Measurements from ENCODE around the gene C8G.

The C8G gene

GRCh38 chr9:136955943-136956335 lies 10.9 kb downstream of the C8G start:
- DNase-seq, result no peak

GRCh38 chr9:136956604-136957003 lies 11.6 kb downstream of the C8G start:
- no peak for DNase-seq

- DNase-seq, result no peak
These were observed 12.4 kb downstream of the C8G start for GRCh38 chr9:136957461-136957860.

DNA sequence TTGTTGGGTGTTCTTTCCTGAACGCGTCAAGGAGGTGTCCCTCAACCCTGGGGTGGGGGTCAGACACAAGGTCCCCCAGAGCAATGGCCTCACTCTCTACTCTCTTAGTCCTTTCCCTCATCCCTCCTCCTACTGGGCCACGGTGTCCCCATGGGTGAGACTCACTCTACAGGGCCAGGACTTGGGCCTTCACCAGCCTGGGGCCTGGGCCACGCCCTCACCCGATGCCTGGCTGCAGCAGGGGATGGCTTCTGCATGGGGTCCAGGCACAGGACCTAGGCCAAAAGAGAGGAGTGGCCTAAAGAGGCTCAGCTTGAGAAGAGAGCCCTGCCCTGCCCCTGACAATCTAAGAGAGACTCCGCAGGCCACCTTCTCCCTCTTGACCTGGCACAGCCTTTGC lies 12.9 kb downstream of the C8G start:
- no peak for DNase-seq

GRCh38 chr9:136958473-136958872 lies 13.4 kb downstream of the C8G start:
- no peak for DNase-seq

DNA sequence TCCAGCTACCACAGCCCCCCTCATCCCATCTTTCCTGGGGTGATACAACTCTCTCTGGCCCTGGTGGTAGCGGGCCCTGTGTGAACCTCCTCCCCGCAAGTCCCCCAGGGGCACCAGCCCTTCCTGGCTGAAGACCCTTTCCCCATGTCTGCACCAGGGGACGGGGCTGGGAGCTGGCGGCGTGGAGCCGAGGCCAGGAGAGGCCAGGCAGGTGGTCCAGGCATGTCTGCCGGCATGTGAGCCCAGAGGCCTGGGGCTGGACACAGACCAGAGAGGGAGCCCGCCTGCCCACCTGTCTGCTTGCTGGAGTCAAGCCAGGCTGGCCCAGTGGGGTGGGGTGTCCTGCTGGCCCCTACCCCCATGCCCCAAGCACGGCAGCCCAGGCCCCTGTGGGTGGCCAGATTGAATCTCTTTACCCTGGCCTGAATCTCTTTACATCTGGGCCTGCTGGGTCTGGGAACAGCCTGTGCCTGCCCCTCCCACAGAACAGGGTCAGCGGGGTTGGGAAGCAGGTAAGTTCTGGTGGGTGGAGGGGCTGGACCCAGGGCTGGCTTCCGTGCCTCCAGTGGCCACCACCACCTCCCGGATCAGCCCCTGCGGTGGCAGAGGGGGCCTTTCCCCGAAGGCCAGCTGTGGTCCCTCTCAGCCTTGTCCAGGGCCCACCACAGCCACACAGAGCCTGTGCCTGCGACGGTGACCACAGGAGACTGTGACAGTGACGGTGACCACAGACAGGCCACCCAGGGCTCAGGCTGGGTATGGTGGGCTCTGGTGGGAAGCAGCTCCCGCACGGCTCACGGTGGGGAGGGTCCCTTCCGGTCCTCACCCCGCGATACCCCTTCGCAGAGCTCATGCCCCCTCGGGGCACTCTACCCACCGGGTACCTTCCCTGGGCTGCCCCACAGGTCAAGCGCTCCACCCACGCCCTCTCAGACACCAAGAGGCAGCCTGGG lies 14.1 kb downstream of the C8G start:
- no peak for DNase-seq

DNA sequence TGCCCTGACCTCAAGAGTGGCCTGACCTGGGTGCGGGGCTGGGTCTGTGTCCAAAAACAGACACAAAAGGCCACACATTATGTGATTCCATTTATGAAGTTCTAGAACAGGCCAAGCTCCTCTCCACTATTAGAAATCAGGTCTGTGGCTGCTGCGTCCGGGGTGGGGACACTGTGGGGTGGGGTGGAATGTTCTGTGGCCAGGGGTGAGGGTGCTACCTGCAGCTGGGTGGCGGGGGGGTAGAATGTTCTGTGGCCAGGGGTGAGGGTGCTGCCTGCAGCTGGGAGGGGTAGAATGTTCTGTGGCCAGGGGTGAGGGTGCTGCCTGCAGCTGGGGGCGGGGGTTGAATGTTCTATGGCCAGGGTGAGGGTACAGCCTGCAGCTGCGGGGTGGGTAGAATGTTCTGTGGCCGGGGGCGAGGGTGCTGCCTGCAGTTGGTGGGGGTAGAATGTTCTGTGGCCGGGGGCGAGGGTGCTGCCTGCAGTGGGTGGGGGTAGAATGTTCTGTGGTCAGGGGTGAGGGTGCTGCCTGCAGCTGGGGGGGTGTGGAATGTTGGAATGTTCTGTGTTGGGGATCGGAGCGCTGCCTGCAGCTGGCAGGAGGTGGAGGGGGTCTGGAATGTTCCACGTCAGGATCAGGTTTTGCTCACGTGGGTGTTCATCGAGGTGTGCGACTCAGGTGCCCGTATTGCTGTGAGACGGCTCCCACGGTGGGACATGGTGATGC lies 15.3 kb downstream of the C8G start:
- DNase-seq, result no peak

DNA sequence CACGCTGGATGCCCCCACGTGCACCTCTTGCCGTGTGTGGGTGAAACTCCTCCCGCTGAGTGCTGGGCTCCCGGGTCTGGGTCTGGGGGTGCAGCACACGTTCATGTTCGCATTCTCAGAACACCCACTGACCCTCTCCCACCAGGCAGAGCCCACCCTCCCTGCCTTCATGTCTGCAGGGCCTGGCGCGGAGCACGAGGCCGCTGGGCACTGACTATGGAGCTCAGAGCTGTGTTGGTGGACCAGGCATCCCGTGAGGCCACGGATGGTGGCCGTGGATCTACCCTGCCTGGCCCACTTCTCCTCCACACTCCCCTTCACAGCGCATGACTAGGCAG lies 15.9 kb downstream of the C8G start:
- no peak for DNase-seq

DNA sequence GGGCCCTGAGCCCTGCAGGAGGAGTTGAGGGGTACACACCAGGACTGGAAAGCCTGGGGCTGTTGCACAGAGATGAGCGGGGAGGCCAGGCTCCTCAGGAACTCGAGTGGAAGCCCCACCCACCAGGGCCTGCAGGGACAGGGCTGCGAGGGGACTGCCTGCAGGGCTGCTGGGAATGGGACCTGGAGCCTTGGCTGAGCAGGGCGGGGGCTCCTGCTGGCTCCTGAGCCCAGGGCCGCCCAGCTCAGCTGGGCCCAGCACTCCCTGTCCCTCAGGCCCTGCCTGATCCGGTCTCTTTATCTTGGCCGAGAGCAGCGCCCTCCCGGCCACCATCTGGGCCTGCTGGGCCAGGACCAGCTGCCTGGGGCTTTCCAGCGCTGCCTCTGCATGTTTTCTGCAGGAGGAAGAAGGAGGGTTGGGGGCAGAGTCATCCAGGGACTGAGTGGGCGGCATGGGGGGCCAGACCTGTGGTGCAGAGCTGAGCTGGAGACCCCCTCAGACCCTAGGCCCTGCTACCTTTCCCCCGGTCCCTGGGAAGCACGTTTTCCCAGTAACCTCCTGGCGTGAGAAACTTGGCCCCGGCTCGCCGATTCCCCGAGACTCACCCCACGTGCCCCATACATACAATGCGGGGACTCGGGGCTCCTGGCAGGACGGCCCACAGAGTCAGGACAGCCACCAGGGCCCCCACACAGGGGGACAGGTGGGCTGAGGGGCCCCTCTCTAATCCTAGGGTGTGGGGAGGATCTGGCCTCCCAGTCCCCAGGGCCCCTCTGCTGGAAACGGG lies 16.4 kb downstream of the C8G start:
- no peak for DNase-seq

DNA sequence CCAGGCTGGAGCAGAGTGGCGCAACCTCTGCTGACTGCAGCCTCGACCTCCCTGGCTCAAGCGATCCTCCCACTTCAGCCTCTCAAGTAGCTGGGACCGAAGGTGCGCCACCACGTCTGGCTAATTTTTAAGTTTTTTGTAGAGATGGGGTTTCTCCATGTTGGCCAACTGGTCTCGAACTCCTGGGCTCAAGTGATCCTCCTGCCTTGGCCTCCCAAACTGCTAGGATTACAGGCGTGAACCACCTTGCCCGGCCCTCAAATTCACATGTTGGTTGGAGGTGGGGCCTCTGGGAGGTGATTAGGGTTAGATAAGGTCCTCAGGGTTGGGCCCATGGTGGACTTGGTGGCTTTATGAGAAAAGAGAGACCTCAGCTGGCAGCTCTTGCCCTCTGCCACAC lies 17.1 kb downstream of the C8G start:
- DNase-seq, result no peak

- no peak for DNase-seq
These were observed 17.7 kb downstream of the C8G start for GRCh38 chr9:136962701-136963248.

GRCh38 chr9:136963341-136963740 lies 18.3 kb downstream of the C8G start:
- no peak for DNase-seq

- no peak for DNase-seq
These were observed 18.7 kb downstream of the C8G start for GRCh38 chr9:136963751-136964150.

DNA sequence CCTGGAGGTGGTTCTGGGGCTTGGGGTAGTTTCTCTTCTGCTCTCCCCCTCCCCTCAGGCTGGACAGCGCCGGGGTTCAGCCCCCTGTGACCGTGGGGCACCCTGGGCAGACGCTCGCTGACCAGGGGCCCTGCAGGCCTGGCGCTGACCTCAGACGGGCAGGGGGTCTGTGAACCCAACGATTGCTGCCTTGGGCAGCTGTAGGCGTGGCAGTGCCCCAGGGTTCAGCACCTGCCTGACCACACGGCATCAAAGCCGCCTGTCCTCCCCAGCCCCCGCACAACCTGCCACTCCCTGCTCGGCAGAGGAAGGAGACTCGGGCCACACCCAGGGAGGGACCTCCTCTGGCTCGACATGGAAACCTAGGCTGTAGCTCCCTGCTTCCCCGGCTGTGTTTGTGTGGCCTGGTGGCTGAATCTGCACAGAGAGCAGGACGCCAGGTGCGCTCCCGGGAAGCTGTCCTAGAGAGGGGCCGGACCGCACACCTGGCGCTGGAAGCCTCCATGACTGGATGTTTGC lies 19.2 kb downstream of the C8G start:
- no peak for DNase-seq

DNA sequence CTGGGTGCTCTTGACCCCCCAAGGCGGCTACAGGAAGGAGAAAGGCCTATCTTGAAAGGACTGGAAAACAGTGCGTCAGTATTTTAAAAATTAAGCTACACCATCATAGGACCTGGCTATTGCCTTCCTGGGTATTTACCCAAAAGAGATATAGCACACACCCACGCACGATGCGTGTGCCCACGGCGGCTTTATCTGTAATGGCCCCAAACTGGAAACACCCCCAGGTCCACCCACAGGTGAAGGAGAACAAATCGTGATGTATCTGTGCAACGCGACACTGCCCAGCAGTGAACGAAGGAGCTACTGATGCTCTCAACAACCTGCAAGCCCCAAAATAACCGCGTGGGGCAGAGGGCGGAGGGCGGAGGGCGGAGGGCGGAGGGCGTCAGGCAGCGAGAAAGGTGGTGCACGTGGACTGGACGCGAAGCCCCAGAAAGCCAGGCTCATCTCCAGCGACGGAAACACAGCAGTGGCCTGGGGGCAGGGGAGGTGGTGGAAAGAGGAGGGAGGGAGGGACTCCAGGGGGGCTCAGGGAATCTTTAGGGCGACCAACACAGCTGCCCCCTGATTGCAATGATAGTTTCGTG lies 19.9 kb downstream of the C8G start:
- DNase-seq, result no peak

DNA sequence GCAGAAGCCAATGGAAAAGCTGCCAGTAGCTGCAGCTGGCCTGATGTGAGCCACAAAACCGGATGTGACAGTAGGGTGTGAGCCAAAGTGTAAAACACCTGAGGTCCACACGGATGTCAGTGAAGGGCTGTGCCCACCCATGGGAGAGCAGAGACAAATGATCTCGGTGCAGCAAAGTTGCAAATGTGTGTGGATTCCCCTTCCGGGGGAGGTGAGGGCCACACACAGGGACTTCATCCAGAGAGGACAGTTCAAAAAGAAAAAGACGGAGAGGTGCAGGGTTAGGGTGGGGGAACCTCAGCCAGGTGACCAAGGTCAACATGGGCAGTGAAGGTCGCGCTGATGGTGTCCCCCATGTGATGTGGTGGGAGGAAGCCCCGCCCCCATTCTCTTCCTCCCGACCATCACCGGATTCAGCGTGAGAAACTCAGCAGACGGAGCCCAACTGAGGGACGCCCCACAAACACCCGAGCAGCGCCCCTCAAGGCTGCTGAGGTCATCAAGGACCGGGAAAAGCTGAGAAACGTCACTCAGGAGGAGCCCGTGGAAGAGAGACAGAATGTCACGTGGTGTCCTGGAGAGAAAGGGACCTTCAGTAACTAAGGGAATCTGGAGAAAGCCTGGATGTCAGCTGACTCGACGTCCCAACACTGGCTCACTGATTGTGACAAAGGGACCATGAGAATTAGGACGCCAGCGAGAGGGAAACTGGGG lies 20.9 kb downstream of the C8G start:
- DNase-seq, result no peak

DNA sequence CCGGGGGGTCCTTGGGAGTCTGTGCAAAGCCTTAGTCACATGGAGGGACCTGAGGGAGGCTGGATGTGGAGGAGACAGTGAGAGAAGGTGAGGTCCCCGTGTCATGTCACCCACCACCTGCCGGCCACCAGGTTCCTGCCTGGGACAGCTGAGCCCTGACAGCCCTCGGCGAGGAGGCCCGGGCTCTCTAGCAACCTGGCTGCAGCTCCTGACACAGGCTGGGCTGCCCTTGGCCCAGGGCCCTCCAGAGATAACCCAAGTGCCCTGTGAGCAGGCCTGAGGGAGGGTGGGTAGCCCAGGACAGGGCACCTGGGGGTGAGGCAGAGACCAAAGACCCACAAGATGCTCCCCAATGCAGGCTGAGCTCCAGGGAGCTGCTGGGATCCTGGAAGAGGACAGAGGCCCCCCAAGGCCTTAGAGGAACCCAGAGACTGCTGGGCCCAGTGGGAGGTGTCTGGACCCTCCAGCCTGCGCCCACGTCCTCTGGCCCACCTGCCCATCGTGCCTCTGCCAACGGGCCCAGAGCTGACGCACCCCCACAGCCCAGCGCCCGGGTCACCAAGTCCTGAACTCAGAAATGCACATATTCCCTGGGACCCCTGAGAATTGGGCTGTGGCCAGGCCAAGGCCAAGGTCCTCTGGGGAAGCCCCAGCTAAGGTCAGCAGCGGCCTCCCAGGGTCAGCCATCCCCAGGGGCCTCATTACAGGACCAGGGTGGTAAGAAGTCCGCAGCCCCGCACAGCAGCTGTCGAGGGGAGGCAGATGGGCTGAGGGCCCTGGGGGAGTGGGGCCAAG lies 23.5 kb downstream of the C8G start:
- DNase-seq, result no peak

DNA sequence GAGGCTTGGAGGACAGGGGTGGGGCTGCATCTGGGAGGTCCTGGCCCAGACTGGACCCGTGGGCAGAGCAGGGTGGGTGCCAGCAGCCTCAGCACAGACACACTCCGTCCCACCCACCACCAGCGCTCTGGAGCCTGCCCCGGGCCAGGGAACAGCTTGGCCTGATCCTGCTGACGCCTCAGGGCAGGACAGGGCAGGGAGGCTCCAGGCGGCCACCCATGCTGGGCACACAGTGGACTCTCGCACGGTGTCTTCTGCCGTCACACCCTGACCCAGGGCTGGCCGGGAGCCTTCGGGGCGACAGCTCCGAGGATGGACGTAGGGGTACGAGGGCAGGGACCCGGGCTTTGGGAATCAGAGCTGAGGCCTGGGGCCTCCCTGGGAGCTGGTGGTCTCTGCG lies 24.1 kb downstream of the C8G start:
- no peak for DNase-seq

DNA sequence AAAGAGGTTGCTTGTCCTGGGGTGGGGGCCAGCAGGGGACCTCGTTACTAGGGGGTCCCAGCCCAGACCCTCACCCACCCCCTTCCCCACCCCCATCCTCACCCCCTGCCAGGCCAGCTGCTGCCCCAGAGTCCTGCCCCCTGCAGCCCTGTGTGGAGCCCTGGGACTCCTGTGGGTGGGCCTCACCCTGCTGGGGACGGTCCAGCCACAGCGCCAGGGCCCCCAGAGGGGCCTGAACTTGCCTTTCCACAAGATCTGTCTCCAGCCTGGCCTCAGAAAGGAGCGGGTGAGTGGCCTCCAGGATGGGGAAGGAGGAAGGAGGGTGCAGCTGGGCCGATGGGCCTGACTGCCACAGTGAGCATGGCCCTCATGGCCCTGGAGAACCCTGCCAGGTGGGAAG lies 24.7 kb downstream of the C8G start:
- no peak for DNase-seq

GRCh38 chr9:136970361-136970760 lies 25.3 kb downstream of the C8G start:
- no peak for DNase-seq

DNA sequence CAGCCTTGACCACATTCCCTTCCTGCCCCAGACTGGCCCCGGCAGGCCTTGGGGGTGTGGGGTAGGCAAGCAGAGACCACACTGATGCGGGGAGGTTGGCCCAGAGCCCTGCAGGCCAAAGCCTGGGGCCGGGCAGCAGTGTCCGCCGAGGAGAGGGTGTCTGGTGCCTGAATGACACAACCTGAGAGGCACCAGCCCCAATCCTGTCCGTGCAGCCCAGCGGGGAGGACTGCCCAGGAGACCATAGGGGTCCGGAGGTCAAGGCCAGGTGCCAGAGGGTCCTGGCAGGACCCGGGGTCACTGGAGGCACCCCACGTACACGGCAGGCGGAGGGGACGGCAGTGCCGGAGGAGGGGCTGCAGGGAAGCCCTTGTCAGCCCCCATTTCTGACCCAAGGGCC lies 26.7 kb downstream of the C8G start:
- DNase-seq, result no peak
